Ishikawa (cell line): ENCODE measurements around the gene CPB1.

Experiments
- CEBPB ChIP-seq: IDR thresholded peaks from 2 replicates; pipeline ENCODE4 v1.6.1; 2012
- CREB1 ChIP-seq: IDR thresholded peaks from 2 replicates; pipeline ENCODE4 v1.6.1; 2012; ENCODE audit warnings: low read depth
- EGR1 ChIP-seq: IDR thresholded peaks from 2 replicates; pipeline ENCODE4 v1.6.1; 2012
- EP300 ChIP-seq: IDR thresholded peaks from 2 replicates; pipeline ENCODE4 v1.6.1; 2012; ENCODE audit warnings: borderline replicate concordance
- FOXM1 ChIP-seq: IDR thresholded peaks from 2 replicates; pipeline ENCODE4 v1.6.1; 2012; ENCODE audit warnings: low read depth, borderline replicate concordance
- MAX ChIP-seq: IDR thresholded peaks from 2 replicates; pipeline ENCODE4 v1.6.1; 2012
- NFIC ChIP-seq: IDR thresholded peaks from 2 replicates; pipeline ENCODE4 v1.6.1; 2012
- RAD21 ChIP-seq: IDR thresholded peaks from 2 replicates; pipeline ENCODE4 v1.6.1; 2012; ENCODE audit warnings: low read depth
- REST ChIP-seq: IDR thresholded peaks from 2 replicates; pipeline ENCODE4 v1.6.1; 2012; ENCODE audit warnings: low read depth, mild to moderate bottlenecking
- TAF1 ChIP-seq: IDR thresholded peaks from 2 replicates; pipeline ENCODE4 v1.6.1; 2012; ENCODE audit warnings: low read depth, mild to moderate bottlenecking
- TCF12 ChIP-seq: IDR thresholded peaks from 2 replicates; pipeline ENCODE4 v1.6.1; 2012; ENCODE audit warnings: low read depth
- TEAD4 ChIP-seq: IDR thresholded peaks from 2 replicates; pipeline ENCODE4 v1.6.1; 2012
- USF1 ChIP-seq: IDR thresholded peaks from 2 replicates; pipeline ENCODE4 v1.6.1; 2012
- YY1 ChIP-seq: IDR thresholded peaks from 2 replicates; pipeline ENCODE4 v1.6.1; 2012; ENCODE audit warnings: low read depth
- ZBTB7A ChIP-seq: IDR thresholded peaks from 2 replicates; pipeline ENCODE4 v1.6.1; 2012; ENCODE audit warnings: low read depth

Gene CPB1

GRCh38 chr3:148866261-148866660 lies 38.6 kb downstream of the CPB1 start:
- TF ChIP-seq CEBPB, result no peak
- TF ChIP-seq TEAD4, result no peak
- TF ChIP-seq MAX, result no peak
- TF ChIP-seq RAD21, result no peak
- no peak for TF ChIP-seq EGR1
- no peak for TF ChIP-seq FOXM1
- TF ChIP-seq EP300, result no peak
- no peak for TF ChIP-seq REST
- no peak for TF ChIP-seq TAF1

DNA sequence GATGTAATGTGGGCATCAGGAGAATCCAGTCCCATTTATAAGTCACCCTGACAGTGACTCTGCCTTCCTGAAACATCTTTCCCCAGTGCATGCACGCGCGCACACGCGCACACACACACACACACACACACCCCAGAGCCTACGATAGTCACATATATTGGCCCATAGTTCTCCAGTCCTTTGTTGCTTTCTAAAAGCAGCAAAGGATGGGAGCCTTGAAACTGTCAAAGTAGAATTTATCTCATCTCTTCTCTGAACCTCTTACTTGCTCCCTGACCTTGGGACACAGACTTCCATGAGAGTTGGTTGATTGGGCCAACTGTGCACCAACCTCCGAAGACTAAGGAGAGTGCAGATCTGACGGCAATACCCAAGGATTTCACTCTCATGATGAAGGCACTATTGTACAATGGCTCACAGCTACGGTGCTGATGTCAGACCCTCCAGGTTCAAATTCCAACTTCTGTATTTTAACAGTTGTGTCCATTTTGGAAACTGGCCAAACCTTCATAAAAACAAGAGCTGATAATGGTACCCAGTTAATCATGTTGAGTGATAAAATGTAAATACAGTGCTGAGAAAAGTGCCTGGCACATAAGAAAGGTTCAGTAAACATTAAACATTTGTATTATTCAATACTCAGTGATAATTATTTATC lies 45.8 kb downstream of the CPB1 start:
- no peak for TF ChIP-seq EP300
- no peak for TF ChIP-seq TCF12
- TF ChIP-seq CREB1, result no peak
- TF ChIP-seq YY1, result no peak
- TF ChIP-seq TAF1, result no peak
- no peak for TF ChIP-seq USF1

DNA sequence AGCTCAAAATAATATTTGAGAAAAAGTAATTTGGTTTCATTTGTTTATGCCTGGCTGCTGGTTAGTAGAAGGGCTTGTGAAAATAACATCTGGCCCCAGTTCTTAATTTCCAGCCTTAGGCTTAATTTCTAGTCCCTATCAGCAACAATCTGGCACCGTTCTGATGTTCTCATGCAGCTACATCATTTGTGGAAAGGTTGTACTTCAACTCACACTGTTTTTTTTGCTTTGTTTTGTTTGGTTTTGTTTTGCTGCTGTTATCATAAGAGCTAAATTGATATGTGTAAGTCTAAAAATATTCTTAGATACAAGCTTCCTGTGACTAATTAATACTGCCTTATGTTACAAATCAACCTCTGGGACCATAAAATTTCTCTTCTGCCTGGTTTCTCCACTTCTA lies 46.4 kb downstream of the CPB1 start:
- no peak for TF ChIP-seq TCF12
- TF ChIP-seq YY1, result no peak
- TF ChIP-seq ZBTB7A, result no peak
- no peak for TF ChIP-seq REST
- no peak for TF ChIP-seq TEAD4
- TF ChIP-seq EGR1, result no peak
- no peak for TF ChIP-seq RAD21
- TF ChIP-seq USF1, result no peak
- TF ChIP-seq CEBPB, result no peak
- no peak for TF ChIP-seq CREB1
- TF ChIP-seq MAX, result no peak
- no peak for TF ChIP-seq FOXM1

- no peak for TF ChIP-seq USF1
- TF ChIP-seq NFIC, result no peak
- no peak for TF ChIP-seq ZBTB7A
- no peak for TF ChIP-seq TCF12
- no peak for TF ChIP-seq CEBPB
These were observed 50.5 kb downstream of the CPB1 start for GRCh38 chr3:148878095-148878494.

DNA sequence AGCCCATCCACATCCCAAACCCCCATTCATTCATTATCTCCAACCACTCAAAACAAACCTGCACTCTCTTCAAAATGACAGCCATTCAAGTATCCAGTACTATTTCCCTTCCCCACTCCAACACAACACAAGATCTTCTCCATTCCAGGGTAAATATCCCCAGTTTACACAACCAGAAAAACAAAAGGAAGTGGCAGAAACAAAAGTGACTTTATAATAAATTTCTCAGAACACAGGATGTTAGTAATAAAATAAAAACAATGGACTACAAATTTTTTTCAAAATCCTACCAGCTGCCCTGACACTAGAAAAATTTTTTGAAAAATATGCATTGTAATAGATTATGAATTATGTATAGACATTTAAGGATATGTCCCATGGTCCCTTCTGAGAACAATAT lies 51.6 kb downstream of the CPB1 start:
- no peak for TF ChIP-seq REST
- TF ChIP-seq TAF1, result no peak
- TF ChIP-seq EP300, result no peak
- TF ChIP-seq NFIC, result no peak
- TF ChIP-seq CREB1, result no peak
- TF ChIP-seq TCF12, result no peak
